Measurements from ENCODE around the gene CCDC9. TPM values are rescaled to one million over a fixed set of nuclear protein-coding genes. Genes with fewer than 3 reads are reported as not detected.

Gene CCDC9
- total RNA-seq, 1 donor from 2014 or later, result 26.1 TPM

DNA sequence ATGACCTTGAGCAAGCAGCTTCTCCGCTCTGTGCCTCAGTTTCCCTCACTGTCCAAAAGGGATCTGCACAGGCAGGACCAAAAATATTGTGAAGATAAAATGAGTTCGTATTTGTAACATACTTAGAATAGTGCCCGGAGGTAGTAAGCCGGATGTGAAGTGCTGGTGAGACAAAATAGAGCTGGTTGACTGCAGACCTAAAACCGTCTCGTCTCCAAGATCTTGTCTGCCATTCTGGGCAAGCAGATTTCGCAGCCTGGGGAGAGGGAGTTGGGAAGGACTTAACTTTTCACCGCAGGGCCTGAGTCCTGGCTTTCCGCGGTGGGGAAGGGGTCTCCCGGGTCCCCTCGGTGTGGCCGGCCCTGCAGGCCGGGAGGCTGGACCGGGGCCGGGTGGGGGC lies 17.2 kb upstream of the CCDC9 start:
- Mint-ChIP-seq H3K36me3 (ENCODE audit: low read depth) (no peaks in the 10 kb centered on the region), H3K27me3 (ENCODE audit: low read depth) (peaks cover 19% of the 10 kb centered on the region), H3K4me3 (peak overlapping the region; percentile 74), H3K4me1 (peaks cover 19% of the 10 kb centered on the region), H3K9me3 (no peaks in the 10 kb centered on the region), H3K27ac (ENCODE audit: unreplicated experiment) (peak overlapping the region; percentile 3)
- DNase-seq (ENCODE audit: low read depth, low spot score), result no peak
- TF ChIP-seq, protein P1, sequence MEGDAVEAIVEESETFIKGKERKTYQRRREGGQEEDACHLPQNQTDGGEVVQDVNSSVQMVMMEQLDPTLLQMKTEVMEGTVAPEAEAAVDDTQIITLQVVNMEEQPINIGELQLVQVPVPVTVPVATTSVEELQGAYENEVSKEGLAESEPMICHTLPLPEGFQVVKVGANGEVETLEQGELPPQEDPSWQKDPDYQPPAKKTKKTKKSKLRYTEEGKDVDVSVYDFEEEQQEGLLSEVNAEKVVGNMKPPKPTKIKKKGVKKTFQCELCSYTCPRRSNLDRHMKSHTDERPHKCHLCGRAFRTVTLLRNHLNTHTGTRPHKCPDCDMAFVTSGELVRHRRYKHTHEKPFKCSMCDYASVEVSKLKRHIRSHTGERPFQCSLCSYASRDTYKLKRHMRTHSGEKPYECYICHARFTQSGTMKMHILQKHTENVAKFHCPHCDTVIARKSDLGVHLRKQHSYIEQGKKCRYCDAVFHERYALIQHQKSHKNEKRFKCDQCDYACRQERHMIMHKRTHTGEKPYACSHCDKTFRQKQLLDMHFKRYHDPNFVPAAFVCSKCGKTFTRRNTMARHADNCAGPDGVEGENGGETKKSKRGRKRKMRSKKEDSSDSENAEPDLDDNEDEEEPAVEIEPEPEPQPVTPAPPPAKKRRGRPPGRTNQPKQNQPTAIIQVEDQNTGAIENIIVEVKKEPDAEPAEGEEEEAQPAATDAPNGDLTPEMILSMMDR (conservative IDR thresholded peaks at IDR 0.05), result no peak

DNA sequence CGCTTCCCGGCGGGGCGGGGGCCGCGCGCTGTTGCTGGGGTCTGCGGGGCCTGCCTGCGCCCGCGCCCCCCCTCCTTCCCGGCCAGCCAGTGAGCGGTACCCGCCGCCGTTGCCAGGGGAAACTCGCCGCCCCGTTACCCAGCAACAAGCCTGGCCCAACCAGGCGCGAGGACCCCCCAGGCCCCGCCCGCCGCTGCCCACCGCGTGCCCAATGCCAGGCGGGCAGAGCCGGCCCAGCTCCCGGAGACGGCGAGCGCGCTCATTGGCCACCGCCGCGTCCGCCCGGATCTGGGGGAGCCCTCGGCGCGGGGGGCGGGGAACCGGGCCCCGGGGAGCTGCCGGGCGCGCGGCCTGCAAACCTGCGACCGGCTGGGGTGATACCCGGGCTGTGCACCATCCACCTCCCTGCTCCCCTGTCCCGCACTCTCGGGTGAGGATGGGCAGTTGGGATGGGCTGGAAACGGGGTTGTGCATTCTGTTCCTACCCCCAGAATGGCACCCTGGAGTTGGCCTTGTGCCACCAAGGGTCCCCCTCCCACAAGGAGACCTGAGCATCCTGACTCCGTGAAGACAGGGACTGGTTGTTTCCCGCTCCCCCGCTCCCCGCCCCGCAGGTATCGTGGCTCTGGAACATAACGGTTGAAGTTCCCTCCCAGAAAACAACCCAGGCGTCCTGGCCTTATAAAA lies 16.6 kb upstream of the CCDC9 start:
- H3K27me3 Mint-ChIP-seq (ENCODE audit: low read depth), result peaks cover 21% of the 10 kb centered on the region
- H3K4me1 Mint-ChIP-seq, result peaks cover 25% of the 10 kb centered on the region
- no peaks in the 10 kb centered on the region for H3K36me3 Mint-ChIP-seq (ENCODE audit: low read depth)
- H3K9me3 Mint-ChIP-seq, result no peaks in the 10 kb centered on the region
- TF ChIP-seq, protein P1 (conservative IDR thresholded peaks at IDR 0.05), result no peak
- peak overlapping the region; percentile 70 for H3K4me3 Mint-ChIP-seq
- no peak overlapping the region for H3K27ac Mint-ChIP-seq (ENCODE audit: unreplicated experiment)
- DNase-seq (ENCODE audit: low read depth, low spot score), result peak; percentile 55

DNA sequence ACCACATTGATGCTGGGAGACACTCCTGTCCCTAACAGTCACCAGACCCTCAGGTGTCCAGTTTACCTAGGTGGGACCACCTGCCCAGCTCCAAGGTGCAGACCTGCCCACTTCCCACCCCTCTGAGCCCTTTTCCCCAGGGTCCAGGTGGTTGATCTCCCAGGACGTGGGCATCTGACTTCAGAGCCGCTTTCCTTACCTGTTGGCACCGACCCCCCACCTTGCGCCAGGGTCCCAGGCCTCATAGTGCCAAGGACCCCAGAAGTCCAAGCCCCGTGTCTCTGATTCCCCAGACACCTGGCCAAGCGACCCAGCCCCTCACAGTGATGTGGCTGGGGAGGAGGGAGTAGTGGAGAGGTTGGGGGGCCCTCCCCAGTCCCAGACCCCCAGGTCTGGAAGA lies 15.8 kb upstream of the CCDC9 start:
- no peaks in the 10 kb centered on the region for H3K36me3 Mint-ChIP-seq (ENCODE audit: low read depth)
- H3K27me3 Mint-ChIP-seq (ENCODE audit: low read depth), result peaks cover 21% of the 10 kb centered on the region
- no peak overlapping the region for H3K27ac Mint-ChIP-seq (ENCODE audit: unreplicated experiment)
- DNase-seq (ENCODE audit: low read depth, low spot score), result no peak
- peak overlapping the region; percentile 70 for H3K4me3 Mint-ChIP-seq
- TF ChIP-seq, protein P1 (conservative IDR thresholded peaks at IDR 0.05), result no peak
- no peaks in the 10 kb centered on the region for H3K9me3 Mint-ChIP-seq
- peaks cover 26% of the 10 kb centered on the region for H3K4me1 Mint-ChIP-seq

DNA sequence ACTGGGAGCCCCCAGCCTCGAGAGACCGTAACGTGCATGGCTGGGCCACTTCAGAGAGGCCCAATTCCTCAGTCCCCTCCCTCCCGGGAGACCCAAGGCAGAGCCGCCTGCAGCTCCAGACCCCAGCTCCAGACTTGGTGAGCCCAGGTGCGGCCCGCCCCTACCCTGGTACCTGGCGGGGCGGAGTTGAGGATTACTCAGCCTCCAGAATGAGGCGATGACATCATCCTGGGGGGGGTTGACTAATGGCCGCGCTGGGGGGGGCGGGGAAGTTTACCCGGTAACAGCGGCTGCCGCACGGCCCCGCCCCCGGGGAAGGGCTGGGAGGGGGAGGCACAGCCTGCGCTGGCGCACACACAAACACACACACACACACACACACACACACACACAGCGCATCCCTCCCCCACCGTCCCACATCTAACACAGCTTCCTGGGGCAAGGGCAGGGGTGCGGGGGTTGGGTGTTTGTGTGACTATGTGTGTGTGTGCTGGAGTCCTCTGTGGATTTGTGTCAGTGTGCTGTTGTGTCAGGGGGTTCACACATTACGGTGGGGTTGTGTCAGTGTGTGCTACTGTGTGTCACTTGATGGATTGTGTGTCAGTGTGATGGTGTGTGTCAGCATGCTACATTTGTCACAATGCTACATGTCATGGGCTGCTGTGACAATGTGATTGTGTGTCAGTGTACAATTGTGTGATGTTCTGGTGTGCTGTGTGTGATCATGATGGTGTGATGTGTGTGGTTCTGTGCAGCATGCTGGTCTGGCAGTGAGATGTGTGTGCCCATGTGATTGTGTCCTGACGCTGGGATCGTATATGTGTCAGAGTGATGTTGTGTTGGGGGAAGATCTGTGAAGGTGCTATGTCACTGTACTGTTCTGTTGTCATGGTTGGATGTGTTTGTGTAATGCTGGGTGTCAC lies 15.1 kb upstream of the CCDC9 start:
- H3K27me3 Mint-ChIP-seq (ENCODE audit: low read depth), result peaks cover 21% of the 10 kb centered on the region
- no peak for DNase-seq (ENCODE audit: low read depth, low spot score)
- no peaks in the 10 kb centered on the region for H3K36me3 Mint-ChIP-seq (ENCODE audit: low read depth)
- H3K4me3 Mint-ChIP-seq, result no peak overlapping the region
- H3K9me3 Mint-ChIP-seq, result no peaks in the 10 kb centered on the region
- no peak overlapping the region for H3K27ac Mint-ChIP-seq (ENCODE audit: unreplicated experiment)
- H3K4me1 Mint-ChIP-seq, result peaks cover 26% of the 10 kb centered on the region
- TF ChIP-seq, protein P1 (conservative IDR thresholded peaks at IDR 0.05), result no peak

DNA sequence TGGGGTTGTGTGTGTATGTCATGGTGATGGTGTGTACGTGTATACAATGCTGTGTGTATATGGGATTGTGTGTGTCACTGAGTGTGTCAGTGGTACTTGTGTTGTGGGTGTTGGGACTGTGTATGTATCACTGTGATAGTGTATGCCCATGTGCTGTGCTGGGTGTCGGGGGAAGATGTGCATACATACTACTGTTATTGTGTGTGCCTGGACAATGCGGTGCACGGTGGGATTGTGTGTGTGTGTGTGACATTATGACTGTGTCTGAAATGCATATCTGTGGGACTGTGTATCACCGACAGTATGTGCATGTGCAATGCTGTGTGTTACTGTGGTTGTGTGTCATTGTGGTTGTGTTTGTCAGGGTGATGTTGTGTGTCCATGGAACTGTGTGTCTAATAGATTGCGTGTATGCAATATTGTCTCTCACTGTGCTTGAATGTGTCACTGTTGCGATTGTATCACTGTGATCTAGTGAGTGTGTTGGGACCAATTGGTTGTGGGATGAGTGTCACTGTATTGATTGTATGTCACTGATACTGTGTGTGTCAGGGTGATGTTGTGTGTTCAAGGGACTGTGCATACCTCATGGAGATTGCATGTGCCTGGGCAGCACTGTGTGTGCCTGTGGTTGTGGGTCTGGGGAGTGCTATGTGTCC lies 14.3 kb upstream of the CCDC9 start:
- Mint-ChIP-seq H3K4me1 (peaks cover 26% of the 10 kb centered on the region), H3K36me3 (ENCODE audit: low read depth) (no peaks in the 10 kb centered on the region), H3K4me3 (no peak overlapping the region), H3K27ac (ENCODE audit: unreplicated experiment) (no peak overlapping the region), H3K27me3 (ENCODE audit: low read depth) (peaks cover 21% of the 10 kb centered on the region), H3K9me3 (no peaks in the 10 kb centered on the region)
- DNase-seq (ENCODE audit: low read depth, low spot score), result no peak
- TF ChIP-seq, protein P1 (conservative IDR thresholded peaks at IDR 0.05), result no peak

Data from neural crest cell (in vitro differentiated cells).